PC-9 (cell line): Measurements from ENCODE around the gene TRIM40. TPM values are rescaled to one million over a fixed set of nuclear protein-coding genes. Genes with fewer than 3 reads are reported as not detected.

Experiments
- BruUV-seq: library from RNA; stranded (reverse); fragments of 400-500 nt; replicated peaks from 2 replicates; lab custom pipeline; 2021; lab: Mats Ljungman, UMichigan
- CTCF ChIA-PET: fragments of 300-600 bp; sonication (Branson Sonifier 250); formaldehyde crosslinking; loops from one replicate; lab custom pipeline; 2022; ENCODE audit warnings: antibody characterized with exemption; lab: Charles Lee
- POLR2A ChIA-PET: fragments of 300-600 bp; sonication (Branson Sonifier 250); formaldehyde crosslinking; loops from one replicate; lab custom pipeline; 2022; ENCODE audit warnings: antibody characterized with exemption; ENCODE audit not compliant: unreplicated experiment; lab: Charles Lee
- DNase-seq, 2 experiments: peaks; one replicate each; pipeline versions ENCODE4 v3.0.0 to v3.0.0-alpha.2; 2015 to 2022; ENCODE audit warnings: mixed read lengths in 1 of 2
- H2AFZ ChIP-seq: fragments of 200-600 bp; sonication (generic); 2 replicates; pipeline ENCODE4 v1.8.1; 2017; ENCODE audit warnings: antibody characterized with exemption
- H3F3A ChIP-seq: fragments of 200-600 bp; sonication (generic); 2 replicates; pipeline ENCODE4 v1.8.1; 2017; ENCODE audit warnings: antibody characterized with exemption, mild to moderate bottlenecking, low read depth; ENCODE audit not compliant: insufficient read depth
- H3K27ac ChIP-seq: fragments of 200-600 bp; sonication (generic); 2 replicates; pipeline ENCODE4 v1.6.1; 2016; ENCODE audit warnings: mixed run types
- H3K27me3 ChIP-seq: fragments of 200-600 bp; sonication (generic); 2 replicates; pipeline ENCODE4 v1.6.1; 2016; ENCODE audit warnings: low read depth, mixed run types; ENCODE audit not compliant: insufficient read depth
- H3K36me3 ChIP-seq: fragments of 200-600 bp; sonication (generic); 2 replicates; pipeline ENCODE4 v1.6.1; 2016; ENCODE audit warnings: low read depth, mixed run types
- H3K4me1 ChIP-seq: fragments of 200-600 bp; sonication (generic); replicated peaks from 2 replicates; pipeline ENCODE4 v1.6.1; 2016; ENCODE audit warnings: mixed run types; ENCODE audit not compliant: insufficient read depth
- H3K4me2 ChIP-seq: fragments of 200-600 bp; sonication (generic); 2 replicates; pipeline ENCODE4 v1.6.1; 2017; ENCODE audit warnings: mixed run types
- H3K4me3 ChIP-seq: fragments of 200-600 bp; sonication (generic); 2 replicates; pipeline ENCODE4 v1.6.1; 2016; ENCODE audit warnings: mixed run types
- H3K79me2 ChIP-seq: fragments of 200-600 bp; sonication (generic); 2 replicates; pipeline ENCODE4 v1.6.1; 2017; ENCODE audit warnings: low read depth, mixed run types
- H3K9me2 ChIP-seq: fragments of 200-600 bp; sonication (generic); 2 replicates; pipeline ENCODE4 v1.8.1; 2017; ENCODE audit warnings: mild to moderate bottlenecking; ENCODE audit not compliant: insufficient read depth
- H3K9me3 ChIP-seq: fragments of 200-600 bp; sonication (generic); 2 replicates; pipeline ENCODE4 v1.8.1; 2016; ENCODE audit warnings: low read depth; ENCODE audit not compliant: insufficient read depth
- H4K20me1 ChIP-seq: fragments of 200-600 bp; sonication (generic); 2 replicates; pipeline ENCODE4 v1.8.1; 2017; ENCODE audit not compliant: insufficient read depth
- CTCF ChIP-seq: fragments of 200-600 bp; sonication (generic); conservative IDR thresholded peaks from 2 replicates; pipeline ENCODE4 v1.6.1; 2017; ENCODE audit warnings: mixed run types, antibody characterized with exemption, mild to moderate bottlenecking, moderate library complexity
- EZH2 ChIP-seq: fragments of 200-600 bp; sonication (generic); IDR thresholded peaks from 2 replicates; pipeline ENCODE4 v1.8.0; 2017; ENCODE audit warnings: antibody characterized with exemption, low read depth
- intact Hi-C: fragments of 100-400 bp; cut with micrococcal nuclease; formaldehyde crosslinking; loops from one replicate; pipeline ENCODE4 v1.10.0; 2022; ENCODE audit not compliant: unreplicated experiment
- total RNA-seq: library from RNA; stranded (reverse); gene quantifications from 2 replicates; pipeline ENCODE4 v1.2.3, GENCODE V29; 2021

TRIM40 gene
- total RNA-seq, 1 experiment from 2014 or later = not detected

- H3K4me3 ChIP-seq = no peak overlapping the region
- ChIA-PET CTCF (no interaction called here), POLR2A (no interaction called here)
- DNase-seq = no peak
- no peak overlapping the region for H3K4me2 ChIP-seq
- H2AFZ ChIP-seq = no peak overlapping the region
- H3K36me3 ChIP-seq = no peaks in the 10 kb centered on the region
- H3K79me2 ChIP-seq = no peaks in the 10 kb centered on the region
- H3F3A ChIP-seq = peaks cover 40% of the 10 kb centered on the region
- no peaks in the 10 kb centered on the region for H3K9me3 ChIP-seq
- no peaks in the 10 kb centered on the region for H4K20me1 ChIP-seq
- H3K9me2 ChIP-seq = no peaks in the 10 kb centered on the region
- no peak overlapping the region for H3K27ac ChIP-seq
- peaks cover 59% of the 10 kb centered on the region for H3K4me1 ChIP-seq
- TF ChIP-seq CTCF (no peak), EZH2 (no peak)
- no peaks in the 10 kb centered on the region for H3K27me3 ChIP-seq
- intact Hi-C loops = no loop called here
- no TSS peak for BruUV-seq
Measured at GRCh38 chr6:30092852-30093543, 42.9 kb upstream of the TRIM40 start.

- Histone ChIP-seq H3K9me3 (no peaks in the 10 kb centered on the region), H2AFZ (no peak overlapping the region), H3K36me3 (no peaks in the 10 kb centered on the region), H3K4me3 (no peak overlapping the region), H3K9me2 (no peaks in the 10 kb centered on the region), H3F3A (peaks cover 40% of the 10 kb centered on the region), H3K79me2 (no peaks in the 10 kb centered on the region), H3K27me3 (no peaks in the 10 kb centered on the region), H3K4me1 (peaks cover 70% of the 10 kb centered on the region), H3K4me2 (no peak overlapping the region), H4K20me1 (no peaks in the 10 kb centered on the region), H3K27ac (peak overlapping the region; percentile 93)
- CTCF ChIA-PET = no interaction called here
- POLR2A ChIA-PET = interaction anchor here (0.6 kb wide), 2 partner anchors 37 to 1434 kb away, joined by 3 read pairs; no protein-coding TSS in a partner anchor
- intact Hi-C loops = no loop called here
- DNase-seq = no peak
- BruUV-seq = no TSS peak
- TF ChIP-seq CTCF (no peak), EZH2 (no peak)
Measured at GRCh38 chr6:30093951-30094661, 41.8 kb upstream of the TRIM40 start.

- Histone ChIP-seq H3K79me2 (no peaks in the 10 kb centered on the region), H3K27ac (peak overlapping the region; percentile 93), H3K4me2 (peak overlapping the region; percentile 62), H3K4me3 (no peak overlapping the region), H3K9me3 (no peaks in the 10 kb centered on the region), H4K20me1 (no peaks in the 10 kb centered on the region), H3K9me2 (no peaks in the 10 kb centered on the region), H3F3A (peaks cover 50% of the 10 kb centered on the region), H3K4me1 (peaks cover 83% of the 10 kb centered on the region), H3K27me3 (no peaks in the 10 kb centered on the region), H3K36me3 (no peaks in the 10 kb centered on the region), H2AFZ (no peak overlapping the region)
- ChIA-PET POLR2A (interaction anchor here (0.6 kb wide), 1 partner anchor 18 kb away, joined by 4 read pairs; no protein-coding TSS in a partner anchor), CTCF (no interaction called here)
- TF ChIP-seq CTCF = no peak
- no peak for TF ChIP-seq EZH2
- DNase-seq = no peak
- intact Hi-C loops = no loop called here
- BruUV-seq = no TSS peak
Measured at GRCh38 chr6:30096829-30097228, 39.1 kb upstream of the TRIM40 start.
